Measurements from ENCODE around the gene FOXL3.

DNA sequence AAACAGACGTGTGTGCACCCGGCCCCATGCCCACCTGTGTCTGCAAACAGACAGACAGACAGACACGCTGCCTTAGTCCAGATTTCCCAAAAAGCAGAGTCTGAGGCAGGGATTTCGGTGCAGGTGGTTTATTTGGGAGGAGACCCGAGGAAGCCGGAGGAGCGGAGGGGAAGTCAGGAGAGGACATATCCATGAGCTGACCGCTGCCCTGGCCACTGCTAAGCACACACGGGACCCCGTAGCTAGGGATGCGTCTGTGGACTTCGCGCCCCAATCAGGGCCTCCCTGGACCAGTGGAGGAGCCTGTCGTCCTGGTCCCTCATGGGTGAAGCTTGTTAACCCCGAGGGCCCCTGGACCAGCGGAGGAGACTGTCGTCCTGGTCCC lies 47.6 kb downstream of the FOXL3 start:
- TF ChIP-seq FOXP2 (optimal IDR thresholded peaks at IDR 0.05; ENCODE audit: borderline replicate concordance, extremely low read depth, extremely low read length, insufficient read depth) (no peak), POLR2AphosphoS5 (IDR thresholded peaks at IDR 0.05; ENCODE audit: low read depth, low read length) (no peak), REST (IDR thresholded peaks at IDR 0.05; ENCODE audit: insufficient read depth in 1 of 2, low read depth in 2 of 2, low read length in 2 of 2) (no peak)
